A204.1 (cell line): ENCODE results near the gene COL4A5.

ENCODE experiments used
- FAIRE-seq: peaks from 2 replicates; lab custom pipeline; 2012; peaks lifted over from hg19 to GRCh38; lab: Jason Lieb, UNC

Gene COL4A5

GRCh38 chrX:108642273-108642628 lies 202.6 kb downstream of the COL4A5 start:
- no peak for FAIRE-seq

- no peak for FAIRE-seq
Measured at GRCh38 chrX:108664701-108665100, 225.1 kb downstream of the COL4A5 start.

GRCh38 chrX:108666101-108666500 lies 226.5 kb downstream of the COL4A5 start:
- FAIRE-seq = no peak

GRCh38 chrX:108671526-108671925 lies 231.9 kb downstream of the COL4A5 start:
- FAIRE-seq = no peak

GRCh38 chrX:108696690-108697089 lies 257.1 kb downstream of the COL4A5 start:
- no peak for FAIRE-seq

GRCh38 chrX:108699368-108699767 lies 259.7 kb downstream of the COL4A5 start:
- FAIRE-seq = peak; percentile 74

GRCh38 chrX:108701633-108702032 lies 262.0 kb downstream of the COL4A5 start:
- no peak for FAIRE-seq

- FAIRE-seq = no peak
Measured at GRCh38 chrX:108702530-108702929, 262.9 kb downstream of the COL4A5 start.

GRCh38 chrX:108704839-108705238 lies 265.2 kb downstream of the COL4A5 start:
- FAIRE-seq = no peak

- FAIRE-seq = no peak
Measured at GRCh38 chrX:108712886-108713285, 273.2 kb downstream of the COL4A5 start.

- no peak for FAIRE-seq
Measured at GRCh38 chrX:108722561-108722960, 282.9 kb downstream of the COL4A5 start.

- no peak for FAIRE-seq
Measured at GRCh38 chrX:108726748-108727147, 287.1 kb downstream of the COL4A5 start.

GRCh38 chrX:108731153-108731552 lies 291.5 kb downstream of the COL4A5 start:
- FAIRE-seq = no peak

GRCh38 chrX:108732630-108733321 lies 293.1 kb downstream of the COL4A5 start:
- FAIRE-seq = no peak

- FAIRE-seq = no peak
Measured at GRCh38 chrX:108734426-108734825, 294.8 kb downstream of the COL4A5 start.

GRCh38 chrX:108735091-108735678 lies 295.5 kb downstream of the COL4A5 start:
- no peak for FAIRE-seq

GRCh38 chrX:108735679-108736508 lies 296.3 kb downstream of the COL4A5 start:
- FAIRE-seq = no peak

GRCh38 chrX:108736509-108737479 lies 297.2 kb downstream of the COL4A5 start, which contains the start of gene IRS4:
IRS4 (minus strand) TSS chrX:108736563.
- FAIRE-seq = no peak

GRCh38 chrX:108737754-108738153 lies 298.1 kb downstream of the COL4A5 start:
- no peak for FAIRE-seq

- FAIRE-seq = no peak
Measured at GRCh38 chrX:108740299-108740774, 300.7 kb downstream of the COL4A5 start.
